Measurements from ENCODE around the gene GVQW3. TPM values are rescaled to one million over a fixed set of nuclear protein-coding genes. Genes with fewer than 3 reads are reported as not detected.

The GVQW3 gene
- total RNA-seq, 2 experiments from 2014 or later, result 1.8 TPM

GRCh38 chr11:76379807-76380158 is 1.3 kb upstream of the GVQW3 start:
- Histone ChIP-seq H3K9me3 (ENCODE audit: control insufficient read depth in 1 of 2, insufficient read depth in 1 of 2, low read length in 2 of 2) (no peaks in the 10 kb centered on the region), H3K27me3 (ENCODE audit: control insufficient read depth in 1 of 2, insufficient read depth in 2 of 2, low read length in 2 of 2) (no peaks in the 10 kb centered on the region), H3K36me3 (ENCODE audit: insufficient read depth, low read length) (no peaks in the 10 kb centered on the region), H3K4me3 (ENCODE audit: low read length) (peak overlapping the region; percentile 78), H3K27ac (ENCODE audit: low read depth in 1 of 2, low read length in 2 of 2) (no peak overlapping the region), H3K4me1 (ENCODE audit: insufficient read depth, low read length) (peaks cover 50% of the 10 kb centered on the region)
- H3K27ac Mint-ChIP-seq, result peak overlapping the region; percentile 87
- H3K4me3 Mint-ChIP-seq, result peak overlapping the region; percentile 97
- H3K4me1 Mint-ChIP-seq (ENCODE audit: low read depth), result peaks cover 77% of the 10 kb centered on the region
- TF ChIP-seq CTCF (IDR thresholded peaks at IDR 0.05), result no peak
- CTCF ChIA-PET, result no interaction called here
- intact Hi-C loops (cut with DNase I, micrococcal nuclease), result loop anchor here in 1 of 2 experiments (5.0 to 10.0 kb wide), 6 partner anchors 147 to 1982 kb away; partner anchors contain the start of genes INTS4, PGM2L1, POLD3 and WNT11
- H3K9me3 Mint-ChIP-seq, result no peaks in the 10 kb centered on the region
- no peak for ATAC-seq (ENCODE audit: poor library complexity)
- H3K36me3 Mint-ChIP-seq (ENCODE audit: low read depth), result peaks cover 14% of the 10 kb centered on the region
- H3K27me3 Mint-ChIP-seq, result no peaks in the 10 kb centered on the region
- POLR2A ChIA-PET, result no interaction called here
- DNase-seq, result no peak

- H3K4me3 Mint-ChIP-seq, result peak overlapping the region; percentile 97
- peak overlapping the region; percentile 78 for H3K4me3 ChIP-seq (ENCODE audit: low read length)
- peaks cover 18% of the 10 kb centered on the region for H3K36me3 Mint-ChIP-seq (ENCODE audit: low read depth)
- H3K27me3 Mint-ChIP-seq, result no peaks in the 10 kb centered on the region
- H3K27ac Mint-ChIP-seq, result peak overlapping the region; percentile 87
- no peaks in the 10 kb centered on the region for H3K27me3 ChIP-seq (ENCODE audit: control insufficient read depth in 1 of 2, insufficient read depth in 2 of 2, low read length in 2 of 2)
- peaks cover 45% of the 10 kb centered on the region for H3K4me1 ChIP-seq (ENCODE audit: insufficient read depth, low read length)
- no peak for TF ChIP-seq CTCF (IDR thresholded peaks at IDR 0.05)
- H3K27ac ChIP-seq (ENCODE audit: low read depth in 1 of 2, low read length in 2 of 2), result peak overlapping the region; percentile 11 to 24
- H3K4me1 Mint-ChIP-seq (ENCODE audit: low read depth), result peaks cover 77% of the 10 kb centered on the region
- peak in 12 of 14 experiments; percentile 4 to 77 (median 31) for DNase-seq
- POLR2A ChIA-PET, result no interaction called here
- intact Hi-C loops (cut with DNase I, micrococcal nuclease), result loop anchor here in 1 of 2 experiments (5.0 to 10.0 kb wide), 5 partner anchors 148 to 1983 kb away; partner anchors contain the start of genes INTS4, PGM2L1 and WNT11
- H3K36me3 ChIP-seq (ENCODE audit: insufficient read depth, low read length), result no peaks in the 10 kb centered on the region
- CTCF ChIA-PET, result no interaction called here
- ATAC-seq (ENCODE audit: poor library complexity), result peak; percentile 30
- H3K9me3 Mint-ChIP-seq, result no peaks in the 10 kb centered on the region
- H3K9me3 ChIP-seq (ENCODE audit: control insufficient read depth in 1 of 2, insufficient read depth in 1 of 2, low read length in 2 of 2), result no peaks in the 10 kb centered on the region
Measured at GRCh38 chr11:76380159-76380976, 755 bp upstream of the GVQW3 start.

- Mint-ChIP-seq H3K9me3 (no peaks in the 10 kb centered on the region), H3K4me3 (peak overlapping the region; percentile 93), H3K27me3 (no peaks in the 10 kb centered on the region), H3K36me3 (ENCODE audit: low read depth) (peaks cover 21% of the 10 kb centered on the region), H3K4me1 (ENCODE audit: low read depth) (peaks cover 70% of the 10 kb centered on the region), H3K27ac (no peak overlapping the region)
- Histone ChIP-seq H3K4me1 (ENCODE audit: insufficient read depth, low read length) (peaks cover 43% of the 10 kb centered on the region), H3K27me3 (ENCODE audit: control insufficient read depth in 1 of 2, insufficient read depth in 2 of 2, low read length in 2 of 2) (no peaks in the 10 kb centered on the region), H3K36me3 (ENCODE audit: insufficient read depth, low read length) (no peaks in the 10 kb centered on the region), H3K27ac (ENCODE audit: low read depth in 1 of 2, low read length in 2 of 2) (no peak overlapping the region), H3K9me3 (ENCODE audit: control insufficient read depth in 1 of 2, insufficient read depth in 1 of 2, low read length in 2 of 2) (no peaks in the 10 kb centered on the region), H3K4me3 (ENCODE audit: low read length) (no peak overlapping the region)
- ChIA-PET POLR2A (interaction anchor here (1.8 kb wide), 1 partner anchor 62 kb away, joined by 7 read pairs; the partner anchor contains the start of gene EMSY), CTCF (interaction anchor here (0.9 to 1.3 kb wide), 2 partner anchors 13 to 175 kb away, joined by 3 to 4 read pairs; no protein-coding TSS in a partner anchor)
- intact Hi-C loops (cut with DNase I, micrococcal nuclease), result loop anchor here in 1 of 2 experiments (5.0 to 10.0 kb wide), 5 partner anchors 150 to 1985 kb away; partner anchors contain the start of genes INTS4, PGM2L1 and WNT11
- no peak for TF ChIP-seq CTCF (IDR thresholded peaks at IDR 0.05)
- ATAC-seq (ENCODE audit: poor library complexity) (no peak), DNase-seq (no peak)
Measured at GRCh38 chr11:76382209-76382608, 1.1 kb downstream of the GVQW3 start.

Measured in CD4-positive, alpha-beta T cell (primary cell).